DND-41 (cell line): Measurements from ENCODE around the gene PRSS23.

Source experiments
- EZH2 ChIP-seq: IDR thresholded peaks from 3 replicates; pipeline ENCODE4 v1.6.1; 2012; ENCODE audit warnings: borderline replicate concordance, low read depth, mild to moderate bottlenecking, moderate library complexity, low read length, inconsistent platforms; ENCODE audit not compliant: severe bottlenecking
- TF ChIP-seq, protein P1 (sequence below): IDR thresholded peaks from 2 replicates; pipeline ENCODE4 v1.5.1; 2012; ENCODE audit warnings: borderline replicate concordance, low read length, moderate library complexity, mild to moderate bottlenecking; ENCODE audit not compliant: poor library complexity, severe bottlenecking; ENCODE audit errors: extremely low read depth

DNA sequence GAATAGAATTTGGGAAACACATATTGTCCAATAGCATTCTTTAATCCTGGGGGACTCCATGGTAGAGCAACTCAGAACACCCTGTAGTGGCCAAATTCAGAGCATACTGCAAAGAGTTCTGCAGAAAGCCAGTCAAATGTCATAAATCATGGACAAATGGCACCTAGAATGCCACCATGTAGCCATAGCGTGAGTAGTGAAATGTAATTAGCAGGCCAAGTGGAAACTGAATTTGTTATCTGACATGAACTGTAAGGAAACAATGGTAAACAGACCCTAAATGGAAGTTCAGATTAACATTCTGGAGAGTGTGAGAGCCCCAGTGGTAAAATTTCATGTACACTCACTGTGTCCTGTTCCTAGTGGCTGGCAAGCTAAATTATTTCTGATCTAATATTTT, 7.0 kb upstream of the PRSS23 start:
- TF ChIP-seq, protein P1, sequence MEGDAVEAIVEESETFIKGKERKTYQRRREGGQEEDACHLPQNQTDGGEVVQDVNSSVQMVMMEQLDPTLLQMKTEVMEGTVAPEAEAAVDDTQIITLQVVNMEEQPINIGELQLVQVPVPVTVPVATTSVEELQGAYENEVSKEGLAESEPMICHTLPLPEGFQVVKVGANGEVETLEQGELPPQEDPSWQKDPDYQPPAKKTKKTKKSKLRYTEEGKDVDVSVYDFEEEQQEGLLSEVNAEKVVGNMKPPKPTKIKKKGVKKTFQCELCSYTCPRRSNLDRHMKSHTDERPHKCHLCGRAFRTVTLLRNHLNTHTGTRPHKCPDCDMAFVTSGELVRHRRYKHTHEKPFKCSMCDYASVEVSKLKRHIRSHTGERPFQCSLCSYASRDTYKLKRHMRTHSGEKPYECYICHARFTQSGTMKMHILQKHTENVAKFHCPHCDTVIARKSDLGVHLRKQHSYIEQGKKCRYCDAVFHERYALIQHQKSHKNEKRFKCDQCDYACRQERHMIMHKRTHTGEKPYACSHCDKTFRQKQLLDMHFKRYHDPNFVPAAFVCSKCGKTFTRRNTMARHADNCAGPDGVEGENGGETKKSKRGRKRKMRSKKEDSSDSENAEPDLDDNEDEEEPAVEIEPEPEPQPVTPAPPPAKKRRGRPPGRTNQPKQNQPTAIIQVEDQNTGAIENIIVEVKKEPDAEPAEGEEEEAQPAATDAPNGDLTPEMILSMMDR, result no peak
- TF ChIP-seq EZH2, result no peak
